A673 (cell line): ENCODE data around the gene TIAM1. TPM values are rescaled to one million over a fixed set of nuclear protein-coding genes. Genes with fewer than 3 reads are reported as not detected.
A peak's percentile ranks its signal among the peaks of the same experiment; 100 is the strongest.

Experiments
- BruUV-seq: library from RNA; stranded (reverse); fragments of 400-500 nt; replicated peaks from 2 replicates; lab custom pipeline; 2021; lab: Mats Ljungman, UMichigan
- CTCF ChIA-PET: fragments of 300-600 bp; sonication (Branson Sonifier 250); formaldehyde crosslinking; loops from one replicate; lab custom pipeline; 2022; ENCODE audit warnings: antibody characterized with exemption; lab: Charles Lee
- POLR2A ChIA-PET: fragments of 300-600 bp; sonication (Branson Sonifier 250); formaldehyde crosslinking; loops from one replicate; lab custom pipeline; 2022; ENCODE audit warnings: antibody characterized with exemption; ENCODE audit not compliant: low non-redundant PET; lab: Charles Lee
- DNase-seq: peaks from one replicate; pipeline ENCODE4 v3.0.0-alpha.2; 2015; ENCODE audit warnings: low spot score
- H3K27ac ChIP-seq: fragments of 200-600 bp; sonication (generic); 2 replicates; pipeline ENCODE4 v1.5.1; 2016; ENCODE audit warnings: mixed run types, low read depth, mild to moderate bottlenecking, mixed read lengths, antibody characterized with exemption, low read length; ENCODE audit not compliant: poor library complexity, severe bottlenecking
- H3K27me3 ChIP-seq: fragments of 200-600 bp; sonication (generic); replicated peaks from 2 replicates; pipeline ENCODE4 v1.6.1; 2017; ENCODE audit warnings: mixed run types, low read depth, mild to moderate bottlenecking, mixed read lengths, antibody characterized with exemption, low read length; ENCODE audit not compliant: insufficient read depth, poor library complexity
- H3K36me3 ChIP-seq: fragments of 200-600 bp; sonication (generic); 2 replicates; pipeline ENCODE4 v1.6.1; 2016; ENCODE audit warnings: mixed run types, mild to moderate bottlenecking, mixed read lengths, antibody characterized with exemption, low read length; ENCODE audit not compliant: insufficient read depth, poor library complexity, severe bottlenecking
- H3K4me1 ChIP-seq: fragments of 200-600 bp; sonication (generic); 2 replicates; pipeline ENCODE4 v1.6.1; 2017; ENCODE audit warnings: mixed run types, mild to moderate bottlenecking, mixed read lengths, antibody characterized with exemption, low read length; ENCODE audit not compliant: insufficient read depth, poor library complexity, severe bottlenecking
- H3K4me3 ChIP-seq: fragments of 200-600 bp; sonication (generic); 2 replicates; pipeline ENCODE4 v1.5.1; 2016; ENCODE audit warnings: low read depth, mixed run types, mild to moderate bottlenecking, mixed read lengths, low read length; ENCODE audit not compliant: poor library complexity, severe bottlenecking
- H3K9me3 ChIP-seq: fragments of 200-600 bp; sonication (generic); 2 replicates; pipeline ENCODE4 v1.6.1; 2016; ENCODE audit warnings: mixed run types, low read depth, mild to moderate bottlenecking, mixed read lengths, antibody characterized with exemption, low read length; ENCODE audit not compliant: poor library complexity, severe bottlenecking
- CTCF ChIP-seq: fragments of 300-800, 200-600 bp; sonication (generic); conservative IDR thresholded peaks from 2 replicates; pipeline ENCODE4 v1.5.1; 2017; ENCODE audit warnings: low read depth, mild to moderate bottlenecking, antibody characterized with exemption, low read length, moderate library complexity, mixed read lengths
- EZH2 ChIP-seq: fragments of 200-600 bp; sonication (generic); IDR thresholded peaks from 2 replicates; pipeline ENCODE4 v1.6.1; 2017; ENCODE audit warnings: borderline replicate concordance, low read depth, mild to moderate bottlenecking, mixed read lengths, antibody characterized with exemption, low read length; ENCODE audit not compliant: poor library complexity, severe bottlenecking
- intact Hi-C: fragments of 100-400 bp; cut with micrococcal nuclease; formaldehyde crosslinking; loops from one replicate; pipeline ENCODE4 v1.10.0; 2022; ENCODE audit not compliant: unreplicated experiment
- total RNA-seq: library from RNA; stranded (reverse); gene quantifications from 2 replicates; pipeline ENCODE4 v1.2.3, GENCODE V29; 2021

TIAM1 gene
- total RNA-seq, 1 experiment from 2014 or later = 9.6 TPM

DNA sequence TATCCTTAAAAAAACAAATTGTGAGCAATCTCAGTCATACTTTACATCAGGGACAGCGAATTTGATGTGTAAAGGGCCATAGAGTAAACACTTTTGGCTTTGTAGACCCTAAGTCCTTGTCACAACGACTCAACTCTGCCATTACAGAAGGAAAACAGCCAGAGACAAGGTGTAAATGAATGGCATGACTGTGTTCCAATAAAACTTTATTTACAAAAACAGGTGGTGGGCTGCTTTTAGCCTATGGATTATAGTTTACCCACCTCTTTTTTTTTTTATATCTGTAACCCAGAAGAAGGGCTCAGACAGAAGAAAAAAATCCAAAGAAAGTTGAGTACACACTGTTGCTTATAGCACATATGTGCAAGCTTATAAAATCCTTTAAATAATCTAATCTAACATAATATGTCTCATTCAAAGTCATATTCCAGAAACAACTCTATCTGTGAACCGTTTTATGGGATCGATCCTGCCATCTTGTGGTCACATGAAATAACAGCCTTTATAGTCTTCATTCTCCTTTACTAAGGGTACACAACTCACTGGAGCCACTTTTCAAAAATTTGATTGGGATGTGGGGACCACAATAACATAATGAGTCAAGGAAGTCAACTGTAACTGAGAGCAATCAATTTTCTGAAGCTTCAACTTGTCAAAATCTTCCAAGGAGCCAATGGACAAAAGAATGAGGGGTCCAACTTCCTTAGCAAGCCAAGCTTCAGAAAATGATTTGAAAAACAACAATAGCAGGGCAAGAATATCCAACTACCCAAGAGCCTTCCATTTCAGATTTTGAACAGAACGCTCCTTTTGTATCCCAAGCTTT lies 163.6 kb downstream of the TIAM1 start:
- Histone ChIP-seq H3K9me3 (no peaks in the 10 kb centered on the region), H3K27me3 (no peaks in the 10 kb centered on the region), H3K36me3 (no peaks in the 10 kb centered on the region), H3K27ac (no peak overlapping the region), H3K4me3 (no peak overlapping the region), H3K4me1 (no peaks in the 10 kb centered on the region)
- no peak for TF ChIP-seq EZH2
- peak; percentile 69 for TF ChIP-seq CTCF
- BruUV-seq = no TSS peak
- intact Hi-C loops = loop anchor here (2.0 kb wide), 1 partner anchor 82 kb away; no protein-coding TSS in a partner anchor
- POLR2A ChIA-PET = no interaction called here
- CTCF ChIA-PET = interaction anchor here (0.5 to 1.0 kb wide), 4 partner anchors 19 to 83 kb away, joined by 3 to 4 read pairs (median 4); no protein-coding TSS in a partner anchor
- DNase-seq = peak; percentile 64

GRCh38 chr21:31176725-31177124 lies 167.3 kb downstream of the TIAM1 start:
- no TSS peak for BruUV-seq
- Histone ChIP-seq H3K27me3 (no peaks in the 10 kb centered on the region), H3K4me1 (peaks cover 4% of the 10 kb centered on the region), H3K27ac (no peak overlapping the region), H3K9me3 (no peaks in the 10 kb centered on the region), H3K4me3 (no peak overlapping the region), H3K36me3 (no peaks in the 10 kb centered on the region)
- ChIA-PET CTCF (interaction anchor here (1.1 kb wide), 1 partner anchor 1038 kb away, joined by 3 read pairs; no protein-coding TSS in a partner anchor), POLR2A (no interaction called here)
- no peak for DNase-seq
- TF ChIP-seq CTCF = no peak
- intact Hi-C loops = no loop called here

- Histone ChIP-seq H3K27me3 (no peaks in the 10 kb centered on the region), H3K4me1 (peaks cover 4% of the 10 kb centered on the region), H3K27ac (no peak overlapping the region), H3K9me3 (no peaks in the 10 kb centered on the region), H3K36me3 (no peaks in the 10 kb centered on the region), H3K4me3 (no peak overlapping the region)
- no peak for TF ChIP-seq EZH2
- no peak for TF ChIP-seq CTCF
- ChIA-PET POLR2A (no interaction called here), CTCF (interaction anchor here (1.1 kb wide), 1 partner anchor 1039 kb away, joined by 3 read pairs; no protein-coding TSS in a partner anchor)
- no TSS peak for BruUV-seq
- DNase-seq = no peak
- intact Hi-C loops = no loop called here
Observed at GRCh38 chr21:31176080-31176551, 167.9 kb downstream of the TIAM1 start.
